ENCODE measurements around the gene PARVG.

PARVG gene

DNA sequence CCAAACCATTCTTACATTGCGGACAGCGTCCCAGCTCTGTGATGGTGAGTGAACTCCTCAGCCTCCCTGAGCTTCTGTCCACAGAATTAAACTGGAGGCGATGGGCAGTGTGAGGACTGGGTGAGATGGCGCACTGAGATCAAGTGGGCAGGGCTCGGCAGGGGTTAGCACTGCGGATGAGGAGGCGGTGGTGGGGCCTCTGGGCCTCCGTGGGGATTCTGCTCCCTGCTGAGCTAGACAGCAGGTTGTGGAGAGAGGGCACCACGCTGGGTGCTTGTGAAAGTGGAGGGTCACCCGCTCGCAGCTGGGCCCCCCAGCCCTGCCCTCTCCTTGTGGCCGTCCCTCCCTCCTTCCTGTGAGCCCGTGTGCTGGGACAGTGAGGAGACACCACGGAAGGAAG is 25.6 kb upstream of the PARVG start:
- DNase-seq, result no peak

DNA sequence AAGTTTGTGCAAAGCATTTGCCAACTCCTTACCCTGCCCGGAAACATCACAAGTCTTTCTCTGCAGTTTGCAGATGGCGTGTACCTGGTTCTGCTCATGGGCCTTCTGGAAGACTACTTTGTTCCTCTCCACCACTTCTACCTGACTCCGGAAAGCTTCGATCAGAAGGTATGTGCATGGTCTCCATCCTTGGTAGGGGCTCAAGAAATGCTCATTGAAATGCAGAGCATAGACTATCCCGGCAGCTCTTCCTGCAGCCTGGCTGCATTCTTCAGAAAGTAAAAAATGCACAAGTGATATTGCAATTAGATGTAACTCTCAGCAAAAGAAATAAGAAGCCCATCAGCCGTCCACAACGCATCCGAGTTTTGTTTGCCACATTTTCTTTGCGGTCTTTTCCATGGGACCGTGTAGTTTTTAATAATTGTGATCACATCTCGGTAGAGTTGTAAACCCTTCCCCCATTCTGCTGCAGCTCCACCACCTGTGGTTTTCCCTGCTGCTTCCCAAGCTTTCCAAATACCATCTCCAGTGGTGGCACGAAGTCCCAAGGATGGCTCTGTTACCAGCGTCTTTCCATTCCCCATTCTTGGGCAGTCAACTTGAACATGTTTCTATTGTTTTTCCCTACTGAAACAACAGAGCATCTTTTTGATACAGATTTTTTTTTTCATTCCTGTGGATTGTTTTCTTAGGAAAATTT is 22.7 kb upstream of the PARVG start:
- DNase-seq, result no peak

DNA sequence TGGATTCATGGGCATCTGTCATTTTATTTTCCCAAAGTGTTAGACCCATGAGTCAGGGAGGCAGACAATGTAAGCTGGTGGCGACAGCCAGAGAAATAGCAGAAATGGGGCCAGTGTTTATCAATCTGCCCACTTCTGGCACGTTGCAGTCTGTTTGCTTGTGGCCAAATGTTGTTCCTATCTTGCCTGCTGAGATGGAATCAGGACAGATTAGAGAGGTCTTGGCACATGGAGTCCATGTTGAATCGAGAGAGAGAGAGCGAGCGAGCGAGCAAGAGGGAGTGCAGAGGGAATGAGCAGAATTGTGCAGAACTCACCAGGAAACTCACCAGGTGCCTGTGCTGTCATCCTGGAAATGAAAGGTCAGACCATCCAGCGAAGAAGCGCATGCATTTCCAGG is 21.9 kb upstream of the PARVG start:
- no peak for DNase-seq

- DNase-seq, result no peak
These were observed 21.5 kb upstream of the PARVG start for GRCh38 chr22:44159221-44159620.

DNA sequence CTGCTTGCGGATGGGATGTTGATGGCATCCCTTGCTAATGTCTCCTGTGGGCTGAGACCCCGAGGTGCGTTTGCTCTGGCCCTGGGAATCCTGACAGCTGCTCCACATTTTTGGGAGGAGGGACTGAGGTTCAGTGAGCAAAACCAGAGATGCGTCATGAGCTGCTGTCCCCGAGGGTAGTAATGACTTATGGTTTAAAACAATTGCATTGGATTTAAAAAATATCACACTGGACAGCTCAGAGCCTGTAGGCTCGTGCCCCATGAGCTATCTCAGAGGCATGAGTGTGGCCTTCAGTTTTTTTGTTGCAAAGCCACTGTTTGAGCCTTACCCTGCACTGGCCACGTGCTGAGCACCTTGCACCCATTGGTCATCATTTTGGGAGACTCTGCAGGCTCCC is 20.9 kb upstream of the PARVG start:
- no peak for DNase-seq

GRCh38 chr22:44160421-44160820 is 20.3 kb upstream of the PARVG start:
- no peak for DNase-seq

DNA sequence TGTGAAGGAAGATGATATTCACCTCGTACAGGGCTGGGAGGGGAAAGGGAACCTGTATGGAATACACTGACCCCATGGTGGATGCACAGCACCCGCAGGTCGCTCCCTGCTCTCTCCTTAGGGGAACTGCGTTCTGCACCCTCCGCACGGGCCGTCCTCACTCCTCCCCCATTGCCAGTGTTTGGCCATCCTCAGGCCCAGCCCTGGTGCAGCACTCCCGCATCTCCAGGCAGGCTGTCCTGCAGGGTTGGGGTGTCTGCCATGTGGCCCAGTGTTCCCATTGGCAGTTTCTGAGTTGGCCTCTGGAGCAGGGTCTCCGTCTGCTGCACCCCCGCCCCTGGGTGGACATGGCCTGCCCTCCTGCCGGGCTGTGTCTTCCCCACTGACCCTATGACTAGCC is 19.1 kb upstream of the PARVG start:
- no peak for DNase-seq

GRCh38 chr22:44162960-44163359 is 17.8 kb upstream of the PARVG start:
- no peak for DNase-seq

DNA sequence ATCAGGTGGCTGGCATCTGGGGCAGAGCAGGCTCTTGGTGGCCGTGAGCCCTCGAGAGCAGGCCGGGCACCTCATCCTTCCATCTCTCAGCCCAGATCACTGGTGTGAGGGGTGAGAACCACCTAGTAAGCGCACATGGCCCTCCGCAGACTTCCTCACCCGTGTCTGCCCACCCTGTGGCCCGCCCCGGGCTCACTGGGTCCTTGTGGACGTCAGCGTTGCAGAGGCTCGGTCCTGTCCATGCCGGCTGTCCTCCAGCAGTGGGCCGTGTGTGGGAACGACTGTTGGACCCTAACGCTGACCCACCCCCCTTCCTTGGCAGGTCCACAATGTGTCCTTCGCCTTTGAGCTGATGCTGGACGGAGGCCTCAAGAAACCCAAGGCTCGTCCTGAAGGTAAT is 17.2 kb upstream of the PARVG start:
- no peak for DNase-seq

GRCh38 chr22:44164031-44164430 is 16.7 kb upstream of the PARVG start:
- no peak for DNase-seq

GRCh38 chr22:44165286-44165874 is 15.3 kb upstream of the PARVG start:
- DNase-seq, result no peak

DNA sequence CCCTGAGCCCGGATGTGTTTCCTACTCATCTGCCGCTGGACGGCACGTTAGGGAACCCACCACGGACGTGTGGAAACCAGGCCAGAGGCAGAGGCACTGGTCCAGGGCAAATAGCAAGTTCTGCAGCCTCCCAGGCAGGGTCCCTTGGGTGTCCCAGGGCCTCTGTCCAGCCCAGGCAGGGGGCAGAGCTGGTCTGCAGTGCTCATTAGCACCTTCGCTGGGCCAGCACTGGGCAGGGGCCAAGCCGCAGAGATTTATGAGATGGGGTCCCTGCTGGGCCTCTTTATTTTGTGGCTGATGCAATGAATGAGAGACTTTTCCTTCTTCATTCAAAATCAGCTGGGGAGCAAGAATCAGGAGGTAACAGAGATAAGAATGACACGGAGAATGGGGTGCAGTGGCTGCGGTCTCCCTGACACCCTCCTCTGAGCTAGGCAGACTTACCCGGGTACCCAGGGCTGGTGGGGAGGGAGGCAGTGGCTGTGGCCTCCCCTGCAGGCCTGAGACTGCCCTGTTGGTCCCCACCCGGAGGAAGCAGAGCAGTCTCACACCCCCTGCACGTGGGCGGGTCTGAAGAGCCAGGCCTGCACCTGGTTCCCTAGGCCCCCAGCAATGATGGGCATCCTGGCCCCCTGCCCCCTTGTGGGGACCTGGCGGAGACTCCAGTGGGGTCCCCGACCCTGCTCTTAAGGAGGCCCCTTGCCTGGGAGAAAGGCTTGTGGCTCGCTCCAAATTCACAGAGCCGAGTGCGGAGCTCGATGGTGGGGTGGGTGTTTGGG is 14.0 kb upstream of the PARVG start:
- DNase-seq, result no peak

- DNase-seq, result no peak
These were observed 13.2 kb upstream of the PARVG start for GRCh38 chr22:44167501-44167900.

DNA sequence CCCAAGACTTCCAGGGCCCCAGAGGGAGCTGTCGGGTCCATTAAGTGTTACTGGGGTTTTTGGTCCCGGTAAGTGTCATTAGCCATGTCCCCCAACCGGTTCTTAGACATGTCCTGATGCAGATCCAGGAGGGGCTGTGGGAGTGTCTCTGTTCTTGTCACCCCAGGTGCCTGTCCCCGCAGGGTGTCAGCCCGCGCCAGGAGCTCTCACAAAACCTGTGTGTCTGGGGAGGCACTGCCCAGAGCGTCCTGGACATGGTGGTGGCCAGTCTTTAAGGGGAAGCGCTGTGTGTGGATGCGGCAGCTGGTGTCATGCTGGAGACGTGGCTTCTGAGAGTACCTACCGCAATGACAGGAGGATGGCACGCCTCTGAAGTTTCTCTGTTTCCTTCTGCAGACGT is 12.5 kb upstream of the PARVG start:
- DNase-seq, result no peak

DNA sequence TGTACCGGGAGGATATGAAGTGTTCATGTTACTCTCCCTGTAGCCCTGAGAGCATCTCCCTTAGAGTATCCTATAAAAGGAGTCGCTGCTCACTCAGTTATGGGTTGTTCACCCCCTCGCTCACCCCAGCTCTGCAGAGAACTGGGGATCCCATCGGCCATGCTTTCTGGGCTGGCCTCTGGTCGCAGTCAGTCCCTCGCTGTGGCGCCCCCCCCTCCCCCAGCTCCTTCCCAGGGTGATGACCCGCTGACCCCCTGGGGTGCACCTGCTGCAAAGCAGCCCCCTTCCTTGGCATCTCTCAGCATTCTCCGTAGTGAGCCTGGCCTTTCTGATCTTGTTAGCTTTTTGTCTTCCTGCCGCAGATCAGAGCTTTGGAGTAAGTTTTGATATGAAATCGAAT is 10.3 kb upstream of the PARVG start:
- no peak for DNase-seq

GRCh38 chr22:44171561-44171960 is 9.2 kb upstream of the PARVG start:
- no peak for DNase-seq

DNA sequence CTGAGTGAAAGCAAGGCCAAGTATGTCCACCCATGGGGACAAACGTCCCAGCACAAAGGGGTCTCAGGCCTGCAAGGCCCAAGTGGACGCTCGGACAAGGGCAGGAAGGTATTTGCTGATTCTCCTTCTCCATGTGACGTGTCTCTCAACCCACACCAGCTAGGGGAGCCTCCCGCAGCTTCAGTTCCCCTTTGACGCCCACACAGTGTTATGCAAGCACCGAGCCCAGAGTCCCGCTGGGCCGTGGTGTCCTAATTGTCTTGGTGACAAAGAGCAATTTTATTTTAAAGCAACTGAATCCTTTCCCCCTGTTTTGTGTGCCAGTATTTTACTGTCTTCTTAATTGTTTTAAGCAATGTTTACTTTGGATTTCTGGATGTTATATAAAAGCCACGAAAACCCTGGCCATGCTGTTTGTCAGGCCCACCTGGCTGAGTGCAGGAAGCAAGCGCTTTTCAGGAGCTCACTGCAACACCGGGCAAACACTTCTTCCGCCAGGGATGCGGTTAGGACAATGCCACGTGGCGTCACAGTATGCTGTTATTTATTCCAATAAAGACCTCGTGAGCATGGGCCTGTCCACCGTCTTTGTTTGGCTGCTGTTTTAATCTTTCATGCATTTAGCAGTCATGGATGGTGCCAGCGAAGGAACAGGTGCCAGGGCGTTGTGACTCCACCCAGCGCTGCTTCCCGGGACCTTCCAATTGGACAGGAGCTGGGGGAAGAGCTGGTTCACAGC is 8.2 kb upstream of the PARVG start:
- DNase-seq, result peak; percentile 27

DNA sequence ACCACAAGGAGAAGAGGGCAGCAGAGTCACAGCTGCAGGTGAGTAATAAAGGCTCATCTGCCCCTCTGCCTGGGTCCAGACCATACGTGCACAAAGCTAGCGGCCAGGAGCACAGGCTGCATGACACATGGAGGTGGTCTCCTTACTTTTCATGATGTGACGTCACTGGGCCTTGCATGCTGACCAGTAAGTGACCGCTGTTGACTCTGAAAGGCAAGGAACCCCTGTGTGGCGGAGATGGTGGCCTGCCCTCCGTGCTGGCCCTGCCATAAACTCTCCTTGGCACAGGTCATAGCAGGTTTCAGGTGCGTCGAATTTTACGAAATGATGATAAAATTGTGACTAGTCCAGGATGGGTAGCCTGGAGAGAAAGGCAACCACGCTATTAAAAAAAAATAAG is 7.6 kb upstream of the PARVG start:
- no peak for DNase-seq

DNA sequence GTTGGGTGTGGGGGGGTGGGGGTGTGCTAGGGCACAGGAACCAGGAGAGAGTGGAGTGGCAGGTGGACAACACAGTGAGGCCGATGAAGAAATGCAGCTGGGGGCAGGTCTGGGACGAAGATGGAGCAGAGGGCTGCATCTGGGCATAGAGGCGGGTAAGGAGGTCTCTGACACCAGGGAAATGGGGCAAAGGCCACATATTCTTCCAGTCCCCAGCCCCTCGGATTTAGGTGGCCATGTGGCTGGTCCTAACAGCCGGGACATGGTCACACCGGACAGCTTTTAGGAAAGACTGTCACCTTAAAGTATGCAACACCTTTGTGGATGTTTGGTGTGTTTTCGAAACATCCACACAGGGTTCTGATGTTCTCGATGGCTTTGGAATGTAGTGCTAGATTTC is 5.0 kb upstream of the PARVG start:
- no peak for DNase-seq

DNA sequence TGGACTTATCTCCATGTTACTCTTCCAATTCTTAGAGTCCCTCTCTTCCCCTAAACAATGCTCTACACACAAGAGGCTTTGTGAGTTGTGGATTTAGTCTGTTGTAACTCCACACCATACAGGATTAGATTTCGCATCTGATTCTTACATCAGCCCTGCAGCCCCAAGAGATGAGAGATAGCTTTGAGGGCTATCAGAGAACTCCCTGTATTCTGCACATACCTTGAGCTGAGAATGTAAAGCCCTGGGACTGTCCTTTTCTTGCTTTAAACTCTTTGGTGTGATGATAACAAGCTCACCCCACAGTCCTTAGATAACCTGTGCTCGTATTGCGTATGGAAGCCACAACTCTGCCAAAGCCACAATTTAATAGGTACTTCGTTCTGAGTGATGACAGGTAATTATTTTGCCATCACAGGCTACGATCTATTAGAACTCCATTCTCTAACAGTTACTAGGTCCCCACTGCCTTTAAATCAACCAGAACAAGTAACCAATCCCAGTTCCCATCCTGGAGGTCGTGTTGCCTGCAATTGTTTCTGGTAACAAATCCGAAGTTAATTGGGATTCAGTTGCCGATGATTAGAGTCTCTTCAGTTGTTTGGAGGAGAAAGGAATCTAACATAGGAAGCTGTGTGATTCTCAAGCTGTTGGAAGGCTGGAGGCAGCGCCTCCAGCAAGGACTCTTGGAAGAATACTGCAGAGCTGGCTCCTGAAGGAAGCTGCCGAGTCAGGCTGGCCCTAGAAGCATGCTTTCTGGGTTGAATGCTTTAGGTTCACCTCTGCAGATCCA is 1.3 kb upstream of the PARVG start:
- DNase-seq, result no peak

GRCh38 chr22:44179989-44180705 is 578 bp upstream of the PARVG start:
- DNase-seq, result no peak

All from CD4-positive, alpha-beta T cell treated with Interleukin-10 for 1 hour (primary cell).